GM18508 (cell line): ENCODE results near the gene ASMTL.
"Not testable (repeated sequence)": the region's sequence is repeated elsewhere in the genome, so short reads cannot be mapped to it uniquely, and the experiment has no call there.

Experiments
- ATAC-seq: cut with Tn5 transposase; IDR thresholded peaks from one replicate; pipeline ENCODE4 v1.9.1; 2021; ENCODE audit warnings: moderate number of reproducible peaks; ENCODE audit not compliant: insufficient read depth, unreplicated experiment

ASMTL gene

DNA sequence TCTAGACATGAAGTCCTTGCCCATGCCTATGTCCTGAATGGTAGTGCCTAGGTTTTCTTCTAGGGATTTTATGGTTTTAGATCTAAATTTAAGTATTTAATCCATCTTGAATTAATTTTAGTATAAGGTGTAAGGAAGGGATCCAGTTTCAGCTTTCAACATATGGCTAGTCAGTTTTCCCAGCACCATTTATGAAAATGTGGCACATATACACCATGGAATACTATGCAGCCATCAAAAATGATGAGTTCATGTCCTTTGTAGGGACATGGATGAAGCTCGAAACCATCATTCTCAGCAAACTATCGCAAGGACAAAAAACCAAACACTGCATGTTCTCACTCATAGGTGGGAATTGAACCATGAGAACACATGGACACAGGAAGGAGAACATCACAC is 29.8 kb upstream of the ASMTL start:
- ATAC-seq = not testable (repeated sequence)

DNA sequence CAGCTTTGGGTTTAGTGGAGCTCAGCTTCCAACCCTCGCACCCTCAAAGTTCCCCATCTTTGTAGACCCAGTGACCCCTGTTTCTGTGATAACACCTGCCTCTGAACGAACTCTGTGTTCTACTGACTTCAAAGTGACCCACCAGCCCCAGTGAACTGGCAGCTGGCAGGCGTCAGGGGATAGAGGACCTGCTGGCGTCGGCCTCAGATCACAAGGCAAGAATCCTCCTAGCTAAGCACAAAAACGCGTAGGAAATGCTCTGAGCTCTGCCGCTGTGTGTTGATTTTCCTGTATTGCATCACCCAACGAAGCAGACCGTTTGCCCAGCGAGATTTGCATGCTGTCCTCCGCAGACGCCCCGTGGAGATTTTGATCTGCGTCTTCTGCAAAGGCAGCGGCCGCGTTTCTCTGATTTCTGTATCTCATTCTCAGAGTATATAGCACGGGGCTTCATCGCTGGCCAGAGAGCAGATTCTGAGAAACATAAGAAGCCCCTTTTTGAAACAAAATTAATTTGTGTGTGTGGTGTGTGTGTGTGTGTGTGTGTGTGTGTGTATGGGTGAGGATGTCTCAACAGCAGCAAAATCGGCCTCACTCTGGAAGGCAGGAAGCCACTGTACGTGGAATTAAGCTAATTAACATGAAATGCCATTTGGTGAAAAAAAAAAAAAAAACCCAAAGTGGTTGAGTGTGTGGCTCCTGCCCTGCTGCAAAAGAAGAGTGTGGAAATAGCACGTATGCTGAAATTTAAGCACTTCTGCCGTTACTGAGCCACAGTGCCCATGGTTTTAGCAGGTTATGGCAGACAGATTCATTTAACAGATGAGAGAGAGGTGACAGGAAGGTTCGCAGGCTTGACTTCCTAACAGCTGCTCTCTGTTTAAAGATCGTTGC is 29.2 kb upstream of the ASMTL start:
- no peak for ATAC-seq

DNA sequence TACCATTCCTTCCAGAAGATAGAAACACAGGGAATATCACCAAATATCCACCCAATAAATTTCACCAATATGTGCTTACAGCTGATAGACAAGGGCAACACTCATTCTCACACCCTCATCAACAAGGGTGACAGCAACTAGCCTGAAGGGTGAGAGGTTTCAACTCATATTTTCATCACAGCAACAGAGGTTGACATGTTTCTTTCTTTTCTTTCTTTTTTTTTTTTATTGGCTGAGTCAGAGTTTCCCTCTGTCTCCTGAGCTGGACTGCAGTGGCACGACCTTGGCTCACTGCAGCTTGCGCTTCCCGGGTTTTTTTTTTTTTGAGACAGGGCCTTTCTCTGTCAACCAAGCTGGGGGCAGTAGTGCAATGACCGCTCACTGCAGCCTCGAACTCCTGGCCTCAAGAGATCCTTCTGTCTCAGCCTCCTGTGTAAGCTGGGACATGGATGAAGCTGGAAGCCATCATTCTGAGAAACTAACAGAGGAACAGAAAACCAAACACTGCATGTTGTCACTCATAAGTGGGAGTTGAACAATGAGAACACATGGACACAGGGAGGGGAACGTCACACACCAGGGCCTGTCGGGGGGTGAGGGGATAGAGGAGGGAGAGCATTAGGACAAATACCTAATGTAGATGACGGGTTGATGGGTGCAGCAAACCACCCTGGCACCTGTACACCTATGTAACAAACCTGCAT is 27.5 kb upstream of the ASMTL start:
- no peak for ATAC-seq

DNA sequence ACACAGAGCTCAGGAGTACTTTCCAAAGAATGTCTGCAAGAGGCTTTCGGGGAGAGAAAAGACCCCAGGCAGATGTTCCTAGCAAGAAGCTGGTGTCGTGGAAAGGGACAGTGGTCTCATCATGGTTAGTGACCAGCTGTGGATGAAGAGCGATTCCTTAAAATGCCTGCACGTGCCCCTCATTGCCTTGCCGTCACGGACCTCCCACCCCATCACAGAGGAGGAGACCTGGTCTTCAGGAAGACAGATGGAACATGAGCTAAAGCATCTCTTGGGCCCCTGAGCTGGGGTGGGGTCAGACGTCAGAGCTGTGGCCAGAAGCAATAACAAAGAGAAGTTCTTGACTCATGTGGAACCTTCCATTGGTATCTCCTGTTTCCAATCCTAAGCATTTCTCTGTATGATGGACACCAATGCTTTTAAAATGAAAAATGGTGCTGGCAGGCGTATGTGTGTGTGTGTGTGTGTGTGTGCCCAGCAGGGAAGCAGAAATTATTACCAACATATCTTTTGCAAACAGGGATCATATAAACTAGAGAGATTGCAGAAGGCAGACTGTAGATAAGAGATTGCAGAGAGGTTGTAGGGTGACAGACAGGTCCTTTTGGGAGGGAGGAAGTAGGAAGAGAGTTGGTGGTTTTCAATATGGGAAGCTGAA is 25.2 kb upstream of the ASMTL start:
- ATAC-seq = no peak

DNA sequence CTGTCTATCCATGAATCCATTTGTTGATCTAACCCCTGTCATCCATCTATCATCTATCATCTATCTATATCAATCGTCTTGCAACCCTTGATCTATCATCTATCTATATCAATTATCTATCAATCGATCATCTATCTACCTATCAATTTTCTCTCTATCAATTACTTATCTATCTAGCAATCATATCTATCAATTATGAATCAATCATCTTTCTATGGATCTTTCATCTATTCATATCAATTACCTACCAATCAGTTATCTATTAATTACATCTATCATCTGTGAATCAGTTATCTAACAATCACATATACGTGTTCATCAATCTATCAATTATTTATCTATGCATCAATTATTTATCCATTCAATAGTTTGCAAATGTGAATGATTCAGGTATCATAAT is 24.5 kb upstream of the ASMTL start:
- no peak for ATAC-seq

DNA sequence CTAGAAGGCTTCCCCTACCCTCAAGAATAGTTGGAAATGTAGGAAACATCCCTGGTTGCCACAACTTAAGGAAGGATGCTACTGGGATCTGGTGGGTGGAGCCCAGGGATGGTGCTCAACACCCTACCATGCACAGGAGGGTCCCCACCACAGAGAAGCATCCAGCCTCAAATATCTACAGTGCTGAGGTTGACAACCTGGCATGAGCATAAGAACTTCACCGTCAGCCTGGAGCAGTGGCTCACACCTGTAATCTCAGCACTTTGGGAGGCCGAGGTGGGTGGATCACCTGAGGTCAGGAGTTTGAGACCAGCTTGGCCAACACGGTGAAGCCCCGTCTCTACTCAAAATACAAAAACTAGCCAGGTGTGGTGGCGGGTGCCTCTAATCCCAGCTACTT is 24.0 kb upstream of the ASMTL start:
- no peak for ATAC-seq

DNA sequence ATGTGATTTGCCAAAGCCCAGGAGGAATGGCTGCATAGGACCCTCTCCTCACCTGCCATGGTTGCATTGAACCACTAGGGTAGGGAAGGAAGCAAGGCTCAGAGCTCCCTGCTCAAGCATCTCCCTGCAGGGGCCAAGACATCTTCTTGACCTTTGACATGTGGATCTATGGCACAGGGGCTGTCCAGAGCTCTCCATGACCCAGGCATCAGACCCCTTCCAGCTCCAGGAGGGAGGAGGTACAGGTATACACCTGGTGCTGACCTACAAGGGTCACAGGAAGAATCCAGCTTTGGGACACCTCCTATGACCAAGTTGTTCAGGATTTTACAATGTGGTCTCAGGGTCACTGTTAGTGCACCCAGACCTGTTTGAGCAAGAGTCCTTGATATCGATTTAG is 23.2 kb upstream of the ASMTL start:
- ATAC-seq = no peak

DNA sequence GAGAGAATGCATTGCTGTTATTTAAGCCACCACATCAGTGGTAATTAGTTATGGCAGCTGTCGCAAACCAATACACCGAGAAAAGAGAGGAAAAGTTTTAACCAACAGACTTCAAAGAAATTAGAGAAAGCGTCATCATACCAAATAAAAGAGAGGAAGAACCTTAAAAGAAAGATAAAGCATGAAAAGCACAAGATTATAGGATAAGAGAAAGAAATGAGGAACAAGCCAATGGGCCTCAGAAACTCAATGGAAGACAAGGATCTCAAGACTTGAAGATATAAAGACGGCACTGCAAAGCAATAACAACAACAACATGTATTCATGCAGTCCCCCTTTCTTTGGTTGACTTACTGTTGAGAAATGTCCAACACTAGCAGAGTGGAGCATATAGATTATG is 22.8 kb upstream of the ASMTL start:
- ATAC-seq = no peak

DNA sequence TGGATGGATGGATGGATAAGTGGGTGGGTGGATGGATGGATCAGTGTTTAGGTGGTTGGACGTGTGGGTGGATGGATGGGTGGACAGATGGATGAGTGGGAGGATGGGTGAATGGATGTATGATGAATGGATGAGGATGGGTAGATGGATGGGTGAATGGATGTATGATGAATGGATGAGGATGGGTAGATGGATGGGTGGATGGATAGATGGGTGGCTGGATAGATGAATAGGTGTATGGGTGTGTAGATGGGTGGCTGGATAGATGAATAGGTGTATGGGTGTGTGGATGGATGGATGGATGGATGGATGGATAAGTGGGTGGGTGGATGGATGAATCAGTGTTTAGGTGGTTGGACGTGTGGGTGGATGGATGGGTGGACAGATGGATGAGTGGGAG is 21.9 kb upstream of the ASMTL start:
- ATAC-seq = not testable (repeated sequence)

DNA sequence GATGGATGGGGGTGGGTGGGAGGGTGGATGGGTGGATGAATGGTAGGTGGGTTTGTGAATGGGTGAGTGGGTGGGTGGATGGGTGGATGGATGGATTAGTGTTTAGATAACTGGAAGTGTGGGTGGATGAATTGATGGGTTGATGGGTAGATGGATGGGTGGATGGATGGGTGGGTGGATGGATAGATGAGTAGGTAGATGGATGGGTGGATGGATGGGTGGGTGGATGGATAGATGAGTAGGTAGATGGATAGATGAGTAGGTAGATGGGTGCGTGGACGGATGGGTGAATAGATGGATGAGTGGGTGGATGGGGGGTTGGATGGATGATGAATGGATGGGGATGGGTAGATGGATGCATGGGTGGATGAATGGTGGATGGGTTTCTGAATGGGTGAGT is 20.3 kb upstream of the ASMTL start:
- ATAC-seq = no peak

DNA sequence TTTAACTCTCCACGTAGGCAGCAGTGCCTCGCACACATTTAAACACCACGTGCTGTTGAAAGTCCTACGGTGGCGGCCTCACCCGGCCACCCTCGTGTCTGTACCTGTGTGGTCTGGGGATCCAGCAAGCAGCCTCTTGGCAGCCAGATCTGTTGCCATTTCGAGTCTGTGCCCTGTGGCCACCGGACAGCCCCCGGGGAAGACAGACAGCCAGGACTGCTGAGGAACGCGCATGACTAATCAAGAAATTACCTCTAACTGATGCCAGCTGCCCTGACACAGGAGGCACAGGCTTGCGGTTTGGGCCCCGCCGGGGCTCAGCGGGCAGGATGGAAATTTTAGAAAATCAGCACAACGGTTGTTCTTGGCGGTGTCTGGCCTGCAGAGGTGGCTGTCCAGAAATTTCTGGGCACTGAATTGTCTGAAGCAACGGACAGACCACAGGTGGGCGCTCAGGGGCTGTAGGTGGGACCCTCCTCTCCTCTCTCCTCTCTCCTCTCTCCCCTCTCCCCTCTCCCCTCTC is 15.6 kb upstream of the ASMTL start:
- ATAC-seq = peak; percentile 41

DNA sequence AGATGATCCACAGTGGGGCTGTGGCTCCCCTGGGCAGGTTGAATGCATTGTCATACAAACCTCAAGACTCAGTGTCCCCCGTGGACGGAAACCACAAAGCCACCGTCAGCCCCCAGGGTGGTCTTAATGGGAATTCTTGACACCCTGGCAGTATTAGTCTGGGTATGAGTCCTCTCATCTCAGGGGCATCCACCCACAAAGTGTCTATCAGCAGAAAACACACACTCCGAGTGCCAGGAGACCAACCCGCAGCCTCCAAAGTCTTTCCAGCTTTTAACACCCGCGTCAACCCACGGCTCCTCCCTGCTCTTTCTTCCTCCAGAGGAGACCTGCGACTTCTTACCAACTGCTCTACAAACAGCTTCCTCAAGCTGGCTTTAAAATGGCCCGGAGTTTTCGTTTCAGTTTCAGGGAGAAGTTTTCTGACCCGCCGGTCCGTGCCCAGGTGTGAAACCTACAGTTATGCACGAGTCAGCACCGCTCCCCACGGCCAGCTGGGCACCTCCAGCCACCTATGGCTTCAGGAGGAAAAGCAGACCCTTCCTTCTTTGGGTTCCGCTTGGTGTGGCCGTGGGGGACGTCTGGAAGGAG is 14.4 kb upstream of the ASMTL start:
- peak; percentile 46 for ATAC-seq

DNA sequence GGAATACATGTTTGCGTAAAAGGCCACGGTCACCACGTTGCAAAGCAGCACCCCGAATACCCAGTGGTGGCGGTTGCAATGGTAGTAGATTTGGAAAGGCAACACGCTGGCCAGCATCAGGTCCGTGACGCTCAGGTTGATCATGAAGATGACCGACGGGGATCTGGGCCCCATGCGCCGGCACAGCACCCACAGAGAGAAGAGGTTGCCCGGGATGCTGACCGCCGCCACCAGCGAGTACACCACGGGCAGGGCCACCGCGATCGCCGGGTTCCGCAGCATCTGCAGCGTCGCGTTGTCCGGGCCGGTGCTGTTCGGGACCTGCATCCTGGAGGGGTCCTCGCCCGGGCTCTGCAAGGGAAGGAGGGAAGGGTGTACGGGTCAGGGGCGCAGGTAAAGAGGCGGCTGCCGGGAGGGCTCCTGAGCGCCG is 13.5 kb upstream of the ASMTL start:
- ATAC-seq = no peak

DNA sequence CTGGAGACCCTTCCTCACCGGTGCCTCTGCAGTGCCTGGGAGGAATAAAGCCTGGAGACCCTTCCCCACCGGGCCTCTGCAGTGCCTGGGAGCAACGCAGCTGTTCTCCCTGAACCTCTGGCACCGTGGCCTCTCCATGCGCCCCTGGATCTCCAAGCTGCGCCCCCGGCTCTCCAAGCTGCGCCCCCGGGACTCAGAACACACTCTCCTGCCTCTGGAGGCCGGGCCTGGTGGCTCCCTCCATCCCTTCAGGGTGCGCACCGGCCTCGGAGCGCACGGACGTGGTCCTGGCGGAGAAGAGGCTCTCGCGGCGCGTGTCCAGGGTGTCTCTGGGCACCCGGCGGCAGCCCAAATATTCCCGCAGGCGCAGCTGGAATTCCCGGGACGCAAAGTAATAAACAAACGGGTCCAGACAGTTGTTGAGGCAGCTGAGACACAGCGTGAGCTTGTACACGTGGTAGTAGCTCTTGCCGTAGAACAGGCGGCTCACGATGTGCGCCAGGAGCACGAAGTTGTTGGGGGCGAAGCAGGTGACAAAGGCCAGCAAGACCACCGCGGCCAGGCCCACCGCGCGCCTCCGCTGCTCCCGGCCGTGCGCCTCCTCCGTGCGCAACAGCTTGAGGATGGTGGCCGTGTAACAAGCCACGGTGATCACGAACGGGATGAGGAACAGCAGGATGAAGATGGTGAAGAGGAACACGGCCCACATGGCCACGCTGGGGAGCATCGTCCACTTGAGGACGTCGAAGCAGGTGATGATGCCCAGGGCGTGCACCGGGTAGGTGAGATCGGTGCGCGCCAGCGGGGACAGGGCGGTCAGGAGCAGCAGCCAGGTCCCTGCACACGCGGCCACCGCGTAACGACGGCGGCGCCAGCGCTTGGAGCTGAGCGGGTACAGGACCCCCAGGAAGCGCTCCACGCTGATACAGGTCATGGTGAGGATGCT is 12.8 kb upstream of the ASMTL start:
- no peak for ATAC-seq

DNA sequence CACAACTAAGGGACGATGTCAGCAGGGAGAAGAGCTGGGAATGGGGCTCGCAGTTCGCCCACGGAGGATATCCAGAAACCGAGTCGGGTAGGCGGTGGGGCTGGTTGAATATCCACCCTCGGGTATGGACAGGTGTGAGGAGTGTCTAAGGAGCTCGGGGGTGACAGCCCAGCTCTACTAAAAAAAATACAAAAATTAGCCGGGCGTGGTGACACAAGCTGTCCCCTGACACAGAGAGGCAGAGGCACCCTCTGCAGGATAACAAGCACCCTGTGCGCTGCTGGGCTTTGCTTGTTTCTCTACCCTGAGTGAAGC is 12.2 kb upstream of the ASMTL start:
- no peak for ATAC-seq

DNA sequence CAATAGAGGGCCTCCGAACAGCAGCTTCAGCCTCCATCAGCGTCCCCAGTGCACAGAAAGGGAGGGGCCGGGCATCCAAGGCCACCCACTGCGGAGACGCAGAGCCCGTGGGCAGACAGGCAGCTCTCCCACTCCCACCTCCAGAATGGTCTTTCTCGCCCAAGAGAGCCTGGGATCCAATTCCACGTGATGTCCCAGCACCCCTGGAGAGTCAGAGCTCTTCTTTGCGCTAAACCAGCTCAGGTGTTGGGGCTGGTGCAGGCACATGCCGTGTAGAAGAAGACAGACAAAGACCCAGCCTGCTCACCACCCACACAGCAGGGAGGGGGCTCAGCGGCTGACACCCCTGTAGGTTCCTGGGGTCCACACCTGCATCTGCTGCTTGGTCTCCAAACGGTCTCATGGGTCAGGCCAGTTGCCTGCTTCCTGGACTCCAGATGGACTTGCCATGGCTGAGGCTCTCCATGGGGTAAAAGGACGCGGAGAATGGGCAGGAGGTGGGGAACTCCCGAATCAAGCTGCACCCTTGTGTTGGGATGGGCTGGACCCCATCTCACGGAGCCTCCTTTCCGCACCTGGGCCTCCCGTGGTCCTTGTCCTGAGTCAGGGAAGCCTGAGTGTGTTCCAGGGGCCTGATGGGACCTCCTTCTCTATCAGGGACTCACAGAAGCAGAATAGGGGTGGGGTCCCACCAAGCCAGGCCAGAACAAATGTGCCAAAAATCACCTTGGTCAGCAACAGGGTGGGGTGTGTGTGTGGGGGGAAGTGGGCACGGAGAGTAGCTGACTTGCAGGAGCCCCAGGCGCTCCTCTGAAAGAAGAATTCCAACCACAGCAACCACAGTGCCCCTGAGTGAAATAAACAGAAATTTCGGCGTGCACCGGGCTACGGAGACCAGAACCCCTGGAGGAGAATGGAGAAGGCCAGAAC is 11.6 kb upstream of the ASMTL start:
- ATAC-seq = no peak

DNA sequence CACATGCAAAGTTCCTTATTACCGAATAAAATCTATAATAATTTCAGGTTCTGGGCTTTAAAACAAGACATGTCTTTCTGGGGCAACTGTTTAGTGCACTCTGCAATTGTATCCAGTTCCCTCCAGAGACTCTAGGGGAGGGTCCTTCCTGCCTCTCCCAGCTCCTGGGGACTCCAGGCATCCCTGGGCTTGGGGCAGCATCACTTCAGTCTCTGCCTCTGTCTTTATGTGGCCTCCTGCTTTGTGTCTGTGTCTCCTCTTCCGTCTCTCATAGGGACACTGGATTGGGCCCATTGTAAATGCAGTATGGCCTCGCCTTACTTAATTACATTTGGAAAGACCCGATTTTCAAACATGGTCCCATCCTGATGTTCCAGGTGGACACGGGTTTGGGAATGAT is 10.9 kb upstream of the ASMTL start:
- ATAC-seq = no peak

DNA sequence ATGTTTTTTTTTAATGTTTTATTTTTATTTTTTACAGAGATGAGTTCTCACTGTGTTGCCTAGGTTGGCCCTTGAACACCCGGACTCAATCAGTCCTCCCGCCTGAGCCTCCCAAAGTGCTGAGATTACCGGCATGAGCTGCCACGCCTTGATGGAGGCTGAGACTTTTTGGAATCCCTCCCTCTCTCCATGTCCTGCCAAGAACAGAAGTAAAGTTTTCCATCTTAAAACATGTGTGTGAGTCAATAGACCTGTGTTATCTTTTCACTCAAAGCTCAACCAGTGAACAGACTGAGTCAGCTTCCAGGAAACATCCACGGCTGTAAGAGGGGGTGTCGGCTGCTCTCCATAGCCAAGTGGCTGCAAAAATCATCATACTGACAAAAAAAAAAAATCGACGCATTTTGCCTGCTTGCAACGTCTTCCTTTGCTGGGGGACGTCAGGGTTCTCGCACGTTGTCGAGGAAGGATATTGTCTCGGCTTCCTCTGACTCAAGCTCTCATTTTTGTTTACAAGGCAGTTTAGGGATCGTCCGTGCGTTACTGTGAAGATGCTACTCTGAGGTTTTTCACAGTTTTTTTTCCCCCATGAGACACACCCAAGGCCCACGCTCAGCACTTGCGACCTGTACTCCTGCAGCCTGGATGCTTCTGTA is 10.0 kb upstream of the ASMTL start:
- no peak for ATAC-seq
